ENCODE results near the gene DOCK11.

Gene DOCK11

DNA sequence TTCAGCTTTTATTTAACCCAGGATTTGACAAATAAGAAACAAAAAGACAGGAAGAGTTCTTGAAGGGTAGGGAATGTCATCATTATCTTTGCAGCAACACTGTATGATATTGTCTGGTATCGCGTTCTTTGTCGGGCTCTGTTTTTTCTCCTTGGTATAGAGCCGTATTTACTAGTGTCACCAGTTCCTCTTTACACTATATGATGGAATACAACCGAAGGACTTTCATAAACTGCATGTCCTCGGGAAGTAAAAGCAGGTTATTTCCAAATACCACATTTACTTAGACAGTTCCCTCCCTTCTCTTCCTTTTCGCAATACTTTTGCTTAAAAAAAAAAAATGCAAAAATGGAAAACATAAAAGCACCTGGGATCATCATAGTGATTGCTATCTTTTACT, 135.2 kb downstream of the DOCK11 start:
- DNase-seq (ENCODE audit: low spot score) = no peak

DNA sequence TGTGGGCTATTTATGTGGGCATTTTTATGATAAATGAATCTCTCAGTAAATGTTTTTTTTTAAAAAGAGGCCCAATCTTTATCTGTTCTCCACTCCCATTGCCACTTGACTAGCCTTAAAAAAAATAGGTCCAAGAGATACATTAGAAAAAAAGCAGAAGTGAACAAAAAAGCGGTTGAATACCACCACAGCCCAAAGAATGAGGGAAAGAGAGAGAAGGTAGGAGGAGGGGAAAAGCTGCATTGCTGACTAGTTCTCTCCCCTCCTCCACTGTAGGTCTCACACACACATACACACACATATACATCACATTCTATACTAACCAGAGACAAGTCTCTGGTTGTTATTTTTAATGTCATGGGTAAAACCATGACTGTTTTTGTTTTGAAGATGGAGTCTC, 136.0 kb downstream of the DOCK11 start:
- DNase-seq (ENCODE audit: low spot score) = no peak

DNA sequence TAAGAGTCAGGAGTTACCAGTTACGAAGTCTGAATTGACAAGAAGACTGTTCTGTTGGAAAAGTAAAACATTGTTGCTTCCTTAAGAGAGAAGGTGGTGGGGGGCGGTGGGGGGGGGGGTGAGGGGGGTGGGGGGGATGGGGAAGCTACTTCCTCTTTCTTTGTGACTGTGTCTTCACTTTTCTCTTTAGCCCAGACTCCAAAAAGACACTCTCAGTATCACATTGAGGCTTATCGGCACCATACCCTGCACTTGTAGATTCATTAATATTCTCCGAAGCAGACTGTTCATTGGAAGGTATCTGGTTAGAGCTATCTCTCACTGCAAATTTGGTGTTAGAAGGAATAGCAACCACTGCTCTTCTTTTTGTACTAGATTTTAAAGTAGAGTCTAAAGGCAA, 137.2 kb downstream of the DOCK11 start:
- DNase-seq (ENCODE audit: low spot score) = no peak

DNA sequence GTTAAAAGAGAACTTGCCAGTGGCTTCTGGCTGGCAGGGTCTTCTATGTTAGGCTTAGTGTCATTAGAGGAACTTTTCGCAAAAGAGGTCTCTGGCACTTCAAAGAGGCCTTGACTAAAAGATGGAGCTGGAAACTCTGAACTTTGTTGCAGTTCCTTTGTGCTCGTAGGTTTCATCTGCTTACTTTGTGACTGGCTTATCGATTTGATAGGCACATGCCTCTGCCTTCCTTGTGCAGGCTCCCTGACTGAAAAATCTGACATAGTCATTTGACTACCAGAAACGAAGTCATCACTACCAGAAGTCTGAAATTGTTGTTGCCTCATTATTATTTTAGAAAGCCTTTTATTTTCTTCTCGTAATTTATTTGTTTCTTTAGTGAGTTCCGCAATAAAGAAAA, 137.9 kb downstream of the DOCK11 start:
- no peak for DNase-seq (ENCODE audit: low spot score)

DNA sequence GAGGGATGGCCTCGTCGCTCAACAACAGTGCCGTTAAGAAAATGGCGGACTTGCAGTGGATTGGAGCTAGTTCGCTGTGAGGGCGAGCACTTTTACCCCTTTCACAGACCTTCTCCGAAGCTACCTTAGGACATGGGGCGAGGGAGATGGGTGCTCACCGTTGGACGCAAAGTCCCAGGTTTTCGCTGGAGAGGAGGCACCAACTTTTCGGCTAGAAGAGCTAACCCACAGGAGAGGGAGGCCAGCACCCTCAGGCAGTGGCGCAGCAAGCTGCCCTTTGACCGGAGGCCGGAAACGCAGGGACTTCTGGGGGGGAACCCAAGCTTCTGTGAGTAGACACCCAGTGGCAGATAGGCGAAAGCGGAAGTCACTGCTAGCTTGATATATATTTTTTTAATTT, 138.7 kb downstream of the DOCK11 start:
- no peak for DNase-seq (ENCODE audit: low spot score)

DNA sequence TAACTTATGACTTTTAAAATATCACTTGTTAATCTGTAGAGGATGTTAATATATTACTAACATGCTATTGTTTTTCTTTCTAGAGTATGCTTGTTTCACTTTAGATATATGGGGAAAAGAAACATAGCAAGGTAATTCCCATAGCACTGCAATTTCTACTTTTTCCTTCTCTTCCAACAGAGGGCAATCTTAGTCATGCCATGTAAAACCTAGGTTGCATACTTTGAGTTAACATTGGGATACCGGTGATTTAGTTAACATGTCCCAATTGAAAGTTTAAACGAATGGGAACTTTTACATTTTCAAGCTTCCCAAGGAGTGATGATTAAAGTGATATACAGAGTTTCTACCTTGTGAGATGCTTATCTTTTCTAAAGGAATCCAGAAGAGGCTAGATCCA, 142.4 kb downstream of the DOCK11 start:
- no peak for DNase-seq (ENCODE audit: low spot score)

DNA sequence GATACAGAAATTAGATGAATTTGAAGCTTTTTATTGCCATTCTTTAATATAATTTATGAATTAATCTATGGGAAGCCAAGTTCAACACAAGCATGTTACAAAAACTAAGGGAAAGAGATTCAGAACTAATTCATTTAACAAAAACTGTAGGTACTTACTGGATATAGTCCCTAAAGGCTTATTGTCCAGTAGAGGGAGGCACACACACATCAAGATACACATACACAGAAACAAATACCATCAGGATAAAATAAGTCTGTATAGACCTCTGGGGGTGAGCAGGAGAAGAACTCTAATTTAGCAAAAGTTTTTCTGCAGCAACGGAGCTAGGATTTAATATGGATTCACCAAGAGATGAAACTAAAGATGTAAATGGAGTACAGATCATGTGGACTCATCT, 148.8 kb downstream of the DOCK11 start:
- DNase-seq (ENCODE audit: low spot score) = no peak

DNA sequence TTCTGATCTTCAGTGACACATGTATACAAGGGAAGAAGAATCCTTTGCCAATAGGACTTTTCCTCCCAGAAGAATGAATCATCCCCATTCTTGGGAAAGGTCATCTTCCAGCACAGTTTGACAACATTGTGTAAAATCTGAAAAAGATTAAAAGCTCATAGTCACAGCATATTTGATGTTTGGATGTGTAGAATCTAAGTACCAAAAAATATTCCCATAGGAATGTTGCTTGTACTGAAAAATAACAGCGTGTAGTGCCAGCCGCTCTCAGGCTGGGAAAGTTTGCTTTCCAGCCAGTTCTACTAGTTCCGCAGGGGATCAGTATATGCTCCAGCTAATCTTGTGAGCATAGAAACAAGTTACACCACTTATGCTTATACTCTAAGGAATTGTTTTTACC, 157.1 kb downstream of the DOCK11 start:
- DNase-seq (ENCODE audit: low spot score) = no peak

DNA sequence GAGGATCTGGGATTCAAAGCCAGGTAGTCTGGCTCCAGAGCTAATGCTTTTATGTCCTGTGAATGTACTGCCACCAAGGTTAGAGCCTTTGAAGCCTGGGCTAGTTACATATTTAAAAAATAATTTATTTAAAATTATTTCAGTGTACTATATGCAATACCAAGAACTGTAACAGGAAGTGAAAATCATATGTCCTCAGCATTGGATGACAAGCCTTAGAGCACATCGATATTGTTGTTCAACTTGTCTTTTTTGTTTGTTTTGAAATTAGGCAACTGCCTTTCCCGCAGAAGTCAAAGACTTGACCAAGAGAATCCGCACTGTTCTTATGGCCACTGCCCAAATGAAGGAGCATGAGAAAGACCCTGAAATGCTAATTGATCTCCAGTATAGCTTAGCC, 158.7 kb downstream of the DOCK11 start:
- DNase-seq (ENCODE audit: low spot score) = no peak

DNA sequence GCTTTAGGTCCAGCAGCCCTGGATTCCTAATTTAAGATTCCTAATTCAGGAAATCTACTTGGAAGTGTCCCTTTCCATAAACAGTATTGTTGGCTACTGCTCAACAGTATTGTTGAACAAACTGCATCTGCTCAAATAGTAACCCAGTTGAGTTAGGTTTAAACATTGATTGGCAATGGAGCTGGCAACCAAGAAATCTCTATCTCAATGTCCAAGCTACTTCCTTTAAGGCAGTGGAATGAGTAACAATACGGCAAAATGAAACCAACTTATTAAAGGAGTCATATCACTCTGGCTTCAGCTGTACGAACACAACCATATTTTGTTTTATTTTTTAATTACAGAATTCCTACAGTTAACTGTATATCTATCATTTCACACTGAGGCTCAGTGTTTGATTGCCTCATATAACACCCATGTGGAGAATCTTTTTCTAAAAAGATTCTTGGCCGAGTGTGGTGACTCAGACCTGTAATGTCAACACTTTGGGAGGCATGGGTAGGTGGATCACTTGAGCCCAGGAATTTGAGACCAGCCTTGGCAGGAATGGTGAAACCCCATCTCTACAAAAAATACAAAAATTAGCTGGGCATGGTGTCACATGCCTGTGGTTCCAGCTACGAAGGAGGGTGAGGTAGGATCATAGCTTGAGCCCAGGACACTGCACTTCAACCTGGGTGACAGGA, 160.1 kb downstream of the DOCK11 start:
- DNase-seq (ENCODE audit: low spot score) = no peak

DNA sequence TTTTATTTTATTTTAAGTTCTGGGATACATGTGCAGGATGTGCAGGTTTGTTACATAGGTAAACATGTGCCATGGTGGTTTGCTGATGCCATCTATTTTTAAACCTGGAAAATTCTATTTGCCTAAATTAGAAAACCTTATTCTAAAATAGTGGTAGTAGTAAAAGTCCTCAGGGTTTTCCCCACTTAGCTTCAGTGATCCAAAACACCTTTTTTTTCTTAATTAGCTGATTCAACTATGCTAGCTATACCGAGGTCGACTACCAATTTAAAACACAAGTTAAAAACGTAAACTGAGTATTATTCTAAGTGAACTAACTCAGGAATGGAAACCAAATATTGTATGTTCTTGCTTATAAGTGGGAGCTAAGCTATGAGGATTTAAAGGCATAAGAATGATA, 161.8 kb downstream of the DOCK11 start:
- DNase-seq (ENCODE audit: low spot score) = no peak

DNA sequence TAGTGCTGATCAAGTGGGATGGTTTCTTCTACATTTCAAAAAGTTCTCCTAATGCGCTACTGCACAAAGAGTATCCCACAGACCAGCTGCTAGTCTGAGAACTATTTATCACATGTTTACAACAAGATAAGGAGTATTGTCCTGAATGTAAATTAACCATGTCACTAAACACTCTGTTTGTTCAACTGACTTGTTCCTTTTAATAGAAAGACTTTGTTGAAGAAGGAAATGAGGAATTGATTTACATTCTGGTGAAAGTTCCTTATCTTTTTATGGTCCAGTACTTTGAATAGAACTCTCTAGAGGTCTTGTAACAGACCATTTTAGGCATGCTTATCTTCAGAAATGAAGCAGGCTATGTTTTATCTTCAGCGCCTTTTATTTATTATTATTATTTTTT, 164.5 kb downstream of the DOCK11 start:
- no peak for DNase-seq (ENCODE audit: low spot score)

DNA sequence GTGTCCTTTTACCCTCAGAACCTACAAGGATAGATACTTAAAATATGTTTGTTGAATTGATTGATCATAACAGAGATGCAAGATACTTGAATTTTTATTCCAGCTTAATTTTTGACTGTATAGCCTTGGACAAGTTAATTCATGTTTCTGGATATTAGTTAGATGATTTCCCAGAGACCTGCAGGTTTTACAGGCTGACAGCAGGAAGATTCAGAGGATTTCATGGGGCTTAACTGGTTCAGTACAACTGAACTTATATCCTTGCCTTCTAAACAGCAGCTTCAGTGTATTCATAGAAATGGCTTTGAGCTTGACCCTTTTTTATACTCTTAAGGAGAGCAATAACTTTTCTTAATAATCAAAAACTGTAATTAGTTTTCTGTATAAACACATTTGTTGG, 169.6 kb downstream of the DOCK11 start:
- no peak for DNase-seq (ENCODE audit: low spot score)

DNA sequence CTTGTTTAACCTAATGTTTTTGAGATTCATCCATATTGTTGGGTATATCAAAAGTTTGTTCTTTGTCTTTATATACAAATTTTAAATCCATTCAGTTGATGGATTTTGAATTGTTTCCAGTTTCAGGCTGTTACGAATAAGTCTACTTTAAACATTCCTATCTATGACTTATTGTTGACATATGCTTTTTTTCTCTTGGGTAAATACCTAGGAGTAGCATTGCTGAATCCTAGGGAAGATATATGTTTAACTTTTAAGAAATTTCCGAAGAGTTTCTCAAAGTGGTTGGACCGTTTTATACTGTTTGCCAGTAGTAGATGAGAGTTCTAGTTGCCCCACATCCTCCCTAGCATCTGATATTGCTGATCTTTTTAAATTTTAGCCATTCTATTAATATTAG, 170.9 kb downstream of the DOCK11 start:
- no peak for DNase-seq (ENCODE audit: low spot score)

DNA sequence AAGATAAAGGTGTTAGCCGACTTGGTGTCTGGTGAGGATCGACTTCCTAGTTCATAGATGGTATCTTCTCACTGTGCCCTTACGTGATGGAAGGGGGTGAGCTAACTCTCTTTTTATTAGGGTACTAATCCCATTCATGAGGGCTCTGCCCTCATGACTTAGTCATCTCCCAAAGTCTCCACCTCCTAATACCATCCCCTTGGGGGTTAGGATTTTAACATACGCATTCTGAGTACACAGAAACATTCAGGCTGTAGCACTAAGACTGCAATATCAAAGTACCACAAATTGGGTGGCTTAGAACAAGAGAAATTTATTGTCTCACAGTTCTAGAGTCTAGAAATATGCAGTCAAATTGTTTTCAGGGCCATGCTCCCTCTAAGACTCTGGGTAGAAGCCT, 173.8 kb downstream of the DOCK11 start:
- no peak for DNase-seq (ENCODE audit: low spot score)

DNA sequence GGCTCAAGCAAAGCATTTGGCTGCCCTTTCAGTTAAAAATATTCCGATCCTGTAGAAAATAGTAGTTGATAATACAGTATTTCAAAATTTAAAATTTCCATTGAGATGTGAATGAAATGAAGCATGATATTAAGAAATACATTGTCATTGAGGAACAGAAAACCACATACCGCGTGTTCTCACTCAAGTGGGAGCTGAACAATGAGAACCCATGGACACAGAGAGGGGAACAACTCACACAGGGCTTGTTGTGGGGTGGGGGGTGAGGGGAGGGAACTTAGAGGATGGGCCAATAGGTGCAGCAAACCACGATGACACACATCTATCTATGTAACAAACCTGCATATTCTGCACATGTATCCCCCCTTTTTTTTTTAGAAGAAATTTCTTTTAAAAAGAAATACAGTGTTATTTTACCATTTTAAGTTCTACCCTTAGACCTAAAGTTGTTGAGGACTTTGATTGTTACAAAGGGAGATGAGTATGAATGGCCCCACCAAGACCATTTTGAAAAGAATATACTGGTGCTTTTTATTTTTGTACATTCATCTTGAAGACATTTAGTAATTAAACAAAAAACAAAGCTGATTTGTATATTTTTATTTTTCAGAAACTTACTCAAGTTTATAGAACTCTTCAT, 179.8 kb downstream of the DOCK11 start:
- DNase-seq (ENCODE audit: low spot score) = no peak

DNA sequence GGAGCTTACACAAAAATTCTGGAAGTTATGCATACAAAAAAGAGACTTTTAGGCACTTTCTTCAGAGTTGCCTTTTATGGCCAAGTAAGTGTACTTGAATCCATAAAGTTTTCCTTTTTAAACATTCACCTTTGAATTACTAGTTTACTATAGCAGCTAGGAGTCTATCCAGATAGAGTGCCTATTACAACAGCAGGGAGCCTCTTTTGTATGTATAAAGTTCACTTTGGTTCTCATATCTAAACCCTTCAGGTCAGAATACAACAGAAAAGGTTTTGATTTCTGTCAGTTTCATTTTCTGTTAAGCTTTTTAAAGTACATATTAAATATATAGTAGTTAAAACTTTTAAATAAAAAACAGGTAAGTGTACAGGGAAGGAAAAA, 180.3 kb downstream of the DOCK11 start:
- DNase-seq (ENCODE audit: low spot score) = no peak

DNA sequence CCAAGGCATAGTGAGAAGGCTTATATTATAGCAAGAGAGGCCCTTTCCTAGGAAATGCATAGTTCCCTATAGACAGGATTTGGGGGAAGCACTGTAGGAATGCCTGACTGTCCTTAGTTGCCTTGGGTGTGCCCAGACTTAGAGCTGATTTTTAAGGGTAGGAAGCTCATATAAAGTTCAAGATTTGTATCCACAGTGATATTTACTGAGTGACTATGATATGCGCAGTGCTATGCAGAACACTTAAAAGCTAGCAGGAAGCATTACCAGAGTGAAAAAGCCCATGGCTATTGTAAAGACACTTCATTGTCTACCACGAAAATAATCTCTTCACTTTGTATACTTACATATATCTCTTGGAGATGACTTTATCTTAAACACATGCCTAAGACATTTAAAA, 181.7 kb downstream of the DOCK11 start:
- no peak for DNase-seq (ENCODE audit: low spot score)

DNA sequence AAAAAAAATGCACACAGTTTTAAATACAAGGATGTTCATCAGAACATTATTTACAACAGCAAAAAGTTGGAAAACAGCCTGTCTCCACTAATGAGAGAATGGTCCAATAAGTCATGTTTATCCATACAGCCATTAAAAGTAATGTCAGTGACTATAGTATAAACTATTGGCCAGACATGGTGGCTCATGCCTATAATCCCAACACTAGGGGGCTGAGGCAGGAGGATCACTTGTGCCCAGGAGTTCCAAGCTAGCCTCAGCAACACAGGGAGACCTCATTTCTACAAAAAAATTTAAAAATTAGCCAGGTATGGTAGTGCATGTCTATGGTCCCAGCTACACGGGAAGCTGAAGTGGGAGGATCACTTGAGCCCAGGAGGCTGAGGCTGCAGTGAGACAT, 183.7 kb downstream of the DOCK11 start:
- DNase-seq (ENCODE audit: low spot score) = no peak

DNA sequence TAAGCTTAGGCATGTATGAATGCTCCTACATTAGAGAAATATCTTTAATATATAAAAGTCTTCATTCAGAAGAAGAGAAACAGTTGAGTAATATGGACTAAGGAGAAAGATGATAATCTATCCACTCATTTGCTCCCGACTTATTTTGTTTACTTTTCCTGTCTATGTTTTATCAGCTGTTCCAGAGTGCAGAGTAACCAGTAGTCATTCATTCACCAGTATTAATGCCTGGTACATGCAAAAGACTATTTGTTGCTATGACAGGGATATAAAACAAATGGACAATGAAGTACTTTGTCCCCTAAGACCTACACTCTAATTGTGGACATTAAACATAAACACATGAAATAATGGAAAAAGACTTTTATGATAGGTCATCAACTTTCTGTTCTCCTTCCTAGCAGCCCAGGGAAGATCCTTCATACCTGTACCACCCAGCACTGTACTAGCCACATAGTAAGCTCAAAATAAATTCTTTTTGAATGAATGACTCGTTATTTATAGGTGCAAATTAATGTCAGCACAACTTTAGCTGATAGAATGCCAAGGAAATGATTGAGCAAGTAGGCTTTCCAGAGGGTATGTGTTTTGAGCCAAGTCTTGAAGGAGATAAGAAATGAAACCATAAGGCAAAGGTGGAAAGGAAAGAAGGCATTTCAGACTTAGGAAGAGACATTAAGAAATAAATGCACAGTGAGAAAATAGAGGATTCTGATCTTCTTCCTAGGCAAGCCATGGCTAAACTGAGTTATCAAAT, 186.8 kb downstream of the DOCK11 start:
- DNase-seq (ENCODE audit: low spot score) = no peak

DNA sequence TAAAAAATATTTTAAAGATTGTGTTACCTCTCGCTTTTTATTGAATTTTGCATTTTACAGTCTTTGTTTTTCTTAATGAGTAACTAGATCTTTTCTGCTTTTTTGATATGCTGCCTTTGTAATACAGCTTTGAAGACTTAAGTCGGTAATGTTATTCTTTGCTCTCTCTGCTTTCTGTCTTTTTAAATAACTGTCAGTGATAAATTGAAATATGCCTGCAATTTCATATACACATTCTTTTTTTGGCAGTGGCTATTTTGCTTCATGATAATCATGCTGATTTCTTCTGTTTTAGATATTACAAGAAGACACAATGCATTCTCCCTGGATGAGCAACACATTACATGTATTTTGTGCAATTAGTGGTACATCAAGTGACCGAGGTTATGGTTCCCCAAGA, 189.8 kb downstream of the DOCK11 start:
- DNase-seq (ENCODE audit: low spot score) = no peak

DNA sequence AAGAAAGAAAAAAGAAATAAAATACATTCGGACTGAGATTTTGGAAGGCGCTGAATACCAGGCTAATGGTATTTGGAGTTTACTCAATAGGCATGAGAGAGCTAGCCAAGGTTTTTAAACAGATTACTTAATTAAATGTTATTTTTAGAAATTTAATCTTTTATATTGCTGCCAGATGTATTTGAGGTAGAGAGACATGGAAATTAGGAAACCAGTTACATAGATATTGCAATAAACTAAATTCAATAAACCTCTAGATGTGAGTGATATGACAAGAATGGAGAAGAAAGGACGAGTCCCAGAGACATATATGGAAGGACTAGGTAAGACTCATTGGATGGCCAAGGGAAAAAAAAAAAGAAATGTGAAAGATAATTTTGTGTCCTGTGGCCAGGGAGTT, 193.3 kb downstream of the DOCK11 start:
- no peak for DNase-seq (ENCODE audit: low spot score)

DNA sequence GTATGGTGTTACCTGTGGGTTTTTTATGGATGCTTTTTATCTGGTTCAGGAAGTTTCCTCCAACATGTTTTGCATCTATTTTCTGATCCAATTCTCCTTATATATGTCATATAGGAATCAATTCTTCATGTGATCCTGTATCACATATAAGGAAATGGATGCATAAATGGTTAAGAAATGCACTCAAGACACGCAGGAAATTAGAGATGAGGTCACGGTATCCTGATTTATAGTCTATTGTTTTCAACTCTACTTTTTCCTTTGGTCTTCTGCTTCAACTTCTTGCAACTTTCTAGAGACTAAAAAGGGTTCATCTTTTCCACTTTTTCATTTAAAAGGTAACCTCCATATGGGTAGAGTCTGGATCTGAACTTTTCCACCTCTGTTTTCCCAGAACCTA, 198.2 kb downstream of the DOCK11 start:
- DNase-seq (ENCODE audit: low spot score) = no peak

DNA sequence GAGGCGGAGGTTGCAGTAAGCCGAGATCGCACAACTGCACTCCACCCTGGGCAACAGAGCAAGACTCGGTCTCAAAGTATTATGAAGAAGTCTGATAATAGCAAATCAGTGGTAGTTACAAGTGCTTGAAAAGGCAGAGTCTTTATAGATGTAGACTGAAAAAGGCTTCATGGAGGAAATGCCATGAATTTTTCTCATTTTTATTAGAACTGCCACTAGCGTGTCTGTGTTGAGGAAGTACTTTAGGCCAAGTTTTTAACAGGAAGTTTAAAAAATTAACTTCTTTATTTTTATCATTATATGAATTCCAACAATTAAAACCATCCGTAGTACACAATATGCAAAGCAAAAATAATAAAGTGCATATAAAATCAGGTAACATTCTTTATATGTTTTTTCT, 199.0 kb downstream of the DOCK11 start:
- no peak for DNase-seq (ENCODE audit: low spot score)
